Smooth muscle cell (in vitro differentiated cells): ENCODE results near the gene LEFTY2. TPM values are rescaled to one million over a fixed set of nuclear protein-coding genes. Genes with fewer than 3 reads are reported as not detected.

Experiments
- DNase-seq: peaks from one replicate; lab custom pipeline; 2025; ENCODE audit not compliant: unreplicated experiment; lab: John Stamatoyannopoulos, UW
- H2AFZ ChIP-seq: fragments of 200-600 bp; sonication (generic); 2 replicates; pipeline ENCODE4 v1.6.0; 2016; ENCODE audit warnings: antibody characterized with exemption, low read depth, mild to moderate bottlenecking
- H3F3A ChIP-seq: fragments of 200-600 bp; sonication (generic); 2 replicates; pipeline ENCODE4 v1.6.0; 2017; ENCODE audit warnings: antibody characterized with exemption, low read depth
- H3K27ac ChIP-seq: fragments of 200-600 bp; sonication (generic); 2 replicates; pipeline ENCODE4 v1.5.1; 2016; ENCODE audit warnings: low read depth, mild to moderate bottlenecking
- H3K27me3 ChIP-seq: fragments of 200-600 bp; sonication (generic); 2 replicates; pipeline ENCODE4 v1.6.1; 2016; ENCODE audit warnings: low read depth, mild to moderate bottlenecking
- H3K36me3 ChIP-seq: fragments of 200-600 bp; sonication (generic); 2 replicates; pipeline ENCODE4 v1.5.1; 2016; ENCODE audit warnings: low read depth
- H3K4me1 ChIP-seq: fragments of 200-600 bp; sonication (generic); 2 replicates; pipeline ENCODE4 v1.5.1; 2016; ENCODE audit warnings: low read depth
- H3K4me2 ChIP-seq: fragments of 200-600 bp; sonication (generic); 2 replicates; pipeline ENCODE4 v1.6.0; 2016; ENCODE audit warnings: mild to moderate bottlenecking
- H3K4me3 ChIP-seq: fragments of 200-600 bp; sonication (generic); 2 replicates; pipeline ENCODE4 v1.5.1; 2016; ENCODE audit warnings: mild to moderate bottlenecking
- H3K79me2 ChIP-seq: fragments of 200-600 bp; sonication (generic); 2 replicates; pipeline ENCODE4 v1.6.0; 2016; ENCODE audit warnings: low read depth, mild to moderate bottlenecking
- H3K9ac ChIP-seq: fragments of 200-600 bp; sonication (generic); 2 replicates; pipeline ENCODE4 v1.6.0; 2016; ENCODE audit warnings: low read depth
- H3K9me3 ChIP-seq: fragments of 200-600 bp; sonication (generic); replicated peaks from 2 replicates; pipeline ENCODE4 v1.5.1; 2016; ENCODE audit warnings: low read depth
- H4K20me1 ChIP-seq: fragments of 200-600 bp; sonication (generic); 2 replicates; pipeline ENCODE4 v1.6.0; 2016; ENCODE audit warnings: low read depth
- CTCF ChIP-seq: fragments of 200-600 bp; sonication (generic); IDR thresholded peaks from 2 replicates; pipeline ENCODE4 v1.5.1; 2017; ENCODE audit warnings: borderline replicate concordance, mild to moderate bottlenecking, antibody characterized with exemption; ENCODE audit not compliant: insufficient read depth, poor library complexity, severe bottlenecking
- WGBS: methylation state at CpG from one replicate; pipeline ENCODE4 v1.1.7; 2016; ENCODE audit warnings: low lambda C conversion rate; 5-methylcytosine and 5-hydroxymethylcytosine counted together
- polyA plus RNA-seq: library from polyadenylated mRNA; unstranded; fragments of >200 nt; fragmentation: Nextera tagmentation; extraction: Ambion mirVana; gene quantifications from 2 replicates; pipeline ENCODE4 v1.2.1, GENCODE V29; 2016
- total RNA-seq: library from RNA; depleted of rRNA; stranded (reverse); fragments of >200 nt; gene quantifications from 2 replicates; pipeline ENCODE4 v1.2.3, GENCODE V29; 2014

LEFTY2 gene
- total and polyA plus RNA-seq, 2 experiments from 2014 or later = 0.09 to 0.25 TPM

GRCh38 chr1:225950905-225951497 is 10.0 kb upstream of the LEFTY2 start:
- Histone ChIP-seq H3K4me2 (no peak overlapping the region), H3K9me3 (no peaks in the 10 kb centered on the region), H3K27me3 (peaks cover 24% of the 10 kb centered on the region), H3K9ac (no peak overlapping the region), H2AFZ (no peak overlapping the region), H3K36me3 (no peaks in the 10 kb centered on the region), H3F3A (no peaks in the 10 kb centered on the region), H3K27ac (no peak overlapping the region), H3K4me3 (no peak overlapping the region), H3K79me2 (no peaks in the 10 kb centered on the region), H4K20me1 (no peaks in the 10 kb centered on the region), H3K4me1 (peaks cover 3% of the 10 kb centered on the region)
- DNase-seq = no peak
- TF ChIP-seq CTCF = no peak
- WGBS = 42% methylated on average over 9 of the region's 9 CpGs

GRCh38 chr1:225949041-225949440 is 8.0 kb upstream of the LEFTY2 start:
- H4K20me1 ChIP-seq = no peaks in the 10 kb centered on the region
- 41% methylated on average over 6 of the region's 6 CpGs for WGBS
- H3F3A ChIP-seq = no peaks in the 10 kb centered on the region
- peaks cover 24% of the 10 kb centered on the region for H3K27me3 ChIP-seq
- no peaks in the 10 kb centered on the region for H3K9me3 ChIP-seq
- no peak for TF ChIP-seq CTCF
- no peak overlapping the region for H3K4me2 ChIP-seq
- no peaks in the 10 kb centered on the region for H3K79me2 ChIP-seq
- H3K4me3 ChIP-seq = no peak overlapping the region
- no peak overlapping the region for H2AFZ ChIP-seq
- no peak overlapping the region for H3K27ac ChIP-seq
- H3K36me3 ChIP-seq = no peaks in the 10 kb centered on the region
- peaks cover 8% of the 10 kb centered on the region for H3K4me1 ChIP-seq
- DNase-seq = no peak
- no peak overlapping the region for H3K9ac ChIP-seq

- WGBS = 94% methylated on average over 5 of the region's 5 CpGs
- no peak overlapping the region for H2AFZ ChIP-seq
- no peaks in the 10 kb centered on the region for H4K20me1 ChIP-seq
- no peak overlapping the region for H3K27ac ChIP-seq
- no peaks in the 10 kb centered on the region for H3K79me2 ChIP-seq
- H3K9ac ChIP-seq = no peak overlapping the region
- H3F3A ChIP-seq = no peaks in the 10 kb centered on the region
- no peak overlapping the region for H3K4me2 ChIP-seq
- no peak for DNase-seq
- no peaks in the 10 kb centered on the region for H3K9me3 ChIP-seq
- no peaks in the 10 kb centered on the region for H3K36me3 ChIP-seq
- no peak for TF ChIP-seq CTCF
- H3K27me3 ChIP-seq = peaks cover 23% of the 10 kb centered on the region
- peaks cover 8% of the 10 kb centered on the region for H3K4me1 ChIP-seq
- no peak overlapping the region for H3K4me3 ChIP-seq
Measured at GRCh38 chr1:225946803-225947202, 5.8 kb upstream of the LEFTY2 start.

GRCh38 chr1:225946082-225946620 is 5.1 kb upstream of the LEFTY2 start:
- Histone ChIP-seq H2AFZ (no peak overlapping the region), H3K4me3 (no peak overlapping the region), H3K36me3 (no peaks in the 10 kb centered on the region), H3K9ac (no peak overlapping the region), H3F3A (no peaks in the 10 kb centered on the region), H3K4me2 (no peak overlapping the region), H4K20me1 (no peaks in the 10 kb centered on the region), H3K27ac (no peak overlapping the region), H3K4me1 (peaks cover 8% of the 10 kb centered on the region), H3K79me2 (no peaks in the 10 kb centered on the region), H3K9me3 (no peaks in the 10 kb centered on the region), H3K27me3 (peaks cover 21% of the 10 kb centered on the region)
- no peak for DNase-seq
- 51% methylated on average over 4 of the region's 4 CpGs for WGBS
- TF ChIP-seq CTCF = no peak
